GM12878 (cell line): ENCODE measurements around the gene CD2AP. TPM values are rescaled to one million over a fixed set of nuclear protein-coding genes. Genes with fewer than 3 reads are reported as not detected.

ENCODE experiments used
- ATAC-seq: fragments of 200-7000 bp; cut with Tn5 transposase; 3 replicates; pipeline ENCODE4 v1.9.1; 2020; ENCODE audit warnings: mild to moderate bottlenecking, moderate library complexity
- BruUV-seq: library from RNA; stranded (reverse); fragments of 400-500 nt; replicated peaks from 2 replicates; lab custom pipeline; 2021; lab: Mats Ljungman, UMichigan
- CTCF ChIA-PET: fragments of 300-600 bp; sonication (Branson Sonifier 250); formaldehyde crosslinking; extraction: SDS; loops from one replicate; lab custom pipeline; 2021; ENCODE audit warnings: inconsistent platforms; lab: Yijun Ruan, JAX
- POLR2A ChIA-PET: fragments of 350-600 bp; formaldehyde crosslinking; extraction: SDS; loops from one replicate; lab custom pipeline; 2021; ENCODE audit warnings: inconsistent platforms; lab: Charles Lee
- RAD21 ChIA-PET: fragments of 300-600 bp; sonication (Branson Sonifier 250); formaldehyde crosslinking; loops from one replicate; lab custom pipeline; 2023; ENCODE audit warnings: antibody characterized with exemption; ENCODE audit not compliant: unreplicated experiment; lab: Charles Lee
- SMC1A ChIA-PET: fragments of 300-600 bp; sonication (Branson Sonifier 250); formaldehyde crosslinking; loops from one replicate; lab custom pipeline; 2023; ENCODE audit not compliant: unreplicated experiment, uncharacterized antibody; lab: Charles Lee
- DNase-seq: peaks from one replicate; pipeline ENCODE4 v3.0.0-alpha.2; 2011; ENCODE audit warnings: low read depth, low spot score
- FAIRE-seq: peaks from 3 replicates; lab custom pipeline; 2011; peaks lifted over from hg19 to GRCh38; lab: Jason Lieb, UNC
- H2AFZ ChIP-seq: 2 replicates; pipeline ENCODE4 v1.6.0; 2011; ENCODE audit warnings: low read depth, low read length, control low read depth; ENCODE audit not compliant: control insufficient read depth
- H3K27ac ChIP-seq: 2 replicates; pipeline ENCODE4 v1.5.1; 2011; ENCODE audit warnings: control low read depth; ENCODE audit not compliant: control insufficient read depth, insufficient read depth
- H3K27me3 ChIP-seq, 2 experiments: replicated peaks in 1 of 2; 2 replicates each; pipeline versions ENCODE4 v1.6.0 to v1.6.1; 2011; ENCODE audit warnings: low read length in 1 of 2; ENCODE audit not compliant: control insufficient read depth in 2 of 2, insufficient read depth in 2 of 2
- H3K36me3 ChIP-seq, 2 experiments: 2 replicates each; pipeline ENCODE4 v1.5.1; 2011; ENCODE audit warnings: low read length in 1 of 2; ENCODE audit not compliant: control insufficient read depth in 2 of 2, insufficient read depth in 2 of 2
- H3K4me1 ChIP-seq: 2 replicates; pipeline ENCODE4 v1.6.1; 2011; ENCODE audit warnings: mild to moderate bottlenecking, low read length, moderate library complexity, mixed read lengths; ENCODE audit not compliant: control insufficient read depth, insufficient read depth
- H3K4me2 ChIP-seq: 2 replicates; pipeline ENCODE4 v1.6.0; 2011; ENCODE audit warnings: control low read depth; ENCODE audit not compliant: control insufficient read depth, insufficient read depth
- H3K4me3 ChIP-seq: fragments of 200-600 bp; sonication (generic); 2 replicates; pipeline ENCODE4 v1.5.1; 2016
- H3K79me2 ChIP-seq: 2 replicates; pipeline ENCODE4 v1.6.0; 2011; ENCODE audit warnings: low read length; ENCODE audit not compliant: control insufficient read depth, insufficient read depth
- H3K9ac ChIP-seq: 2 replicates; pipeline ENCODE4 v1.8.0; 2011; ENCODE audit warnings: low read length, control low read depth, mixed read lengths; ENCODE audit not compliant: control insufficient read depth, insufficient read depth
- H3K9me3 ChIP-seq: replicated peaks from 3 replicates; pipeline ENCODE4 v1.5.1; 2011; ENCODE audit warnings: mild to moderate bottlenecking, low read length; ENCODE audit not compliant: control insufficient read depth, insufficient read depth
- H4K20me1 ChIP-seq: 2 replicates; pipeline ENCODE4 v1.6.0; 2011; ENCODE audit not compliant: control insufficient read depth, insufficient read depth
- FOS ChIP-seq: IDR thresholded peaks from 3 replicates; pipeline ENCODE4 v1.6.1; 2011; ENCODE audit warnings: borderline replicate concordance; ENCODE audit not compliant: insufficient read length; ENCODE audit errors: extremely low read depth
- FOXM1 ChIP-seq: IDR thresholded peaks from 2 replicates; pipeline ENCODE4 v1.6.1; 2012; ENCODE audit warnings: low read depth, mild to moderate bottlenecking, inconsistent platforms, low read length, moderate library complexity
- GABPA ChIP-seq: IDR thresholded peaks from 2 replicates; pipeline ENCODE4 v1.6.1; 2014; ENCODE audit warnings: antibody characterized with exemption, low read depth, mild to moderate bottlenecking, inconsistent platforms
- KAT2A ChIP-seq: conservative IDR thresholded peaks from 2 replicates; pipeline ENCODE4 v1.6.1; 2011; ENCODE audit warnings: low read depth, low read length; ENCODE audit not compliant: control insufficient read depth
- MAX ChIP-seq: IDR thresholded peaks from 2 replicates; pipeline ENCODE4 v1.6.1; 2012; ENCODE audit warnings: low read depth, low read length, improper control_type of control experiment
- SREBF1 ChIP-seq: IDR thresholded peaks from 2 replicates; pipeline ENCODE4 v1.6.1; 2012; ENCODE audit warnings: mild to moderate bottlenecking, low read length
- WGBS: methylation state at CpG from one replicate; pipeline ENCODE4 v1.1.6; 2016; ENCODE audit warnings: low lambda C conversion rate; ENCODE audit not compliant: insufficient replicate concordance, insufficient coverage; ENCODE audit errors: missing lambda C conversion rate; 5-methylcytosine and 5-hydroxymethylcytosine counted together
- in situ Hi-C: fragments of 300-500 bp; cut with MboI; formaldehyde crosslinking; loops from 9 replicates; pipeline ENCODE4 v1.14.3; 2018; ENCODE audit warnings: mixed read lengths
- intact Hi-C: fragments of 100-400 bp; cut with micrococcal nuclease; formaldehyde crosslinking; loops from one replicate; pipeline ENCODE4 v1.14.2; 2022; ENCODE audit not compliant: unreplicated experiment
- polyA plus RNA-seq, 11 experiments: library from polyadenylated mRNA; depleted of rRNA in 4 of 11; unstranded in 6 of 11; stranded (reverse) in 5 of 11; fragments of >200 nt; fragmentation: Nextera tagmentation in 4 of 11; fragmentation: Illumina TruSeq in 1 of 11; extraction: Ambion mirVana in 4 of 11; extraction: Trizol in 1 of 11; gene quantifications; 1 replicate in 1 of 11; 2 replicates in 10 of 11; pipeline versions ENCODE4 v1.2.1 to v1.2.3, GENCODE V29; 2011 to 2016; ENCODE audit warnings: inconsistent platforms in 2 of 11, missing spikeins in 2 of 11, low read depth in 1 of 11
- total RNA-seq, 4 experiments: library from RNA; depleted of rRNA in 3 of 4; stranded (reverse); fragments of >200 nt in 3 of 4; fragmentation: Illumina TruSeq in 1 of 4; extraction: Trizol in 1 of 4; gene quantifications; 2 replicates each; pipeline versions ENCODE4 v1.2.1 to v1.2.3, GENCODE V29; 2013 to 2021
- TF ChIP-seq, protein P1 (sequence below): fragments of 450-650 bp; IDR thresholded peaks from 2 replicates; pipeline ENCODE4 v1.6.1; 2018; ENCODE audit warnings: borderline replicate concordance, mild to moderate bottlenecking; ENCODE audit not compliant: partially characterized antibody

The CD2AP gene
- total and polyA plus RNA-seq, 10 of the 15 experiments (the other 5 are each of a cell fraction or from before 2014, with no cell fraction given), result 5.4 to 46.6 (median 20.9) TPM

DNA sequence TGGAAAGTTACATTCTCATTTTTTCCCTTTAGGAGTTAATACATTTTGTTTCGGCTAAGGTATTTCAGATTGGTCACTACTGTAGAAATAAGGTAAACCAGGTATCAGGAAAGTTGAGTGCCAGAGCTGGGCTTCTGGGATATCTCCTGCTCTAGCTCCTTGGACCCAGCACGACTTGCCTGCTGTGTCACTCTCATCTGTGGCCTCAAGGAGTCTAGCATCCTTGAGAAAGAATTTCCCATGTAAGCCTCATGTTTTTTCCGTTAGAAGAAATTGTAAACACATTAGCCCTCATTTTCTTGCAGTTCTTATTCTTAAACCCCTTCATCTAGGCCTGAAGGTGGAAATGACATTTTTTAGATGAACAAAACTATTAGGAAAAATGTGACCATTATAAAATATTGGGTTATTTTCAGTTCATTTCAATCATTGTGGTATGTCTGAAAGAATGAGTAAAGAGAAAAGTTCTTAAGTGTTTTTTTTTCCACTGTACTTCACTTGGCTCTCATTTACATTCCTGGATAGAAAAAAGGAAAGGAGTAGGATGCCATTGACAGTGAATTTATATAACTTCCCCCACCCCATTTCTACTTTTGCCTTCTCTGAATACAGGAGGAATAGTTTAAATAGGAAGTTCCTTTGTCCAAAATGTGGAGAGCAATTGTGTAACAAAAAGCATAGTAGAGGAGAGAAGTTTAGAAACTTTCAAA lies 46.7 kb downstream of the CD2AP start:
- POLR2A ChIA-PET, result no interaction called here
- Histone ChIP-seq H3K27me3 (no peaks in the 10 kb centered on the region), H3K79me2 (peaks cover 28% of the 10 kb centered on the region), H3K4me2 (no peak overlapping the region), H2AFZ (no peak overlapping the region), H3K4me3 (no peak overlapping the region), H3K9ac (no peak overlapping the region), H4K20me1 (no peaks in the 10 kb centered on the region), H3K27ac (no peak overlapping the region)
- FAIRE-seq (no peak), DNase-seq (no peak), ATAC-seq (no peak)
- 96% methylated on average over 3 of the region's 3 CpGs for WGBS
- CTCF ChIA-PET, result no interaction called here
- RAD21 ChIA-PET, result no interaction called here
- SMC1A ChIA-PET, result interaction anchor here (1.8 kb wide), 1 partner anchor 16 kb away, joined by 5 read pairs; no protein-coding TSS in a partner anchor
- TF ChIP-seq SREBF1 (no peak), MAX (no peak), FOXM1 (no peak), GABPA (no peak), FOS (no peak), KAT2A (no peak)
- TF ChIP-seq, protein P1, sequence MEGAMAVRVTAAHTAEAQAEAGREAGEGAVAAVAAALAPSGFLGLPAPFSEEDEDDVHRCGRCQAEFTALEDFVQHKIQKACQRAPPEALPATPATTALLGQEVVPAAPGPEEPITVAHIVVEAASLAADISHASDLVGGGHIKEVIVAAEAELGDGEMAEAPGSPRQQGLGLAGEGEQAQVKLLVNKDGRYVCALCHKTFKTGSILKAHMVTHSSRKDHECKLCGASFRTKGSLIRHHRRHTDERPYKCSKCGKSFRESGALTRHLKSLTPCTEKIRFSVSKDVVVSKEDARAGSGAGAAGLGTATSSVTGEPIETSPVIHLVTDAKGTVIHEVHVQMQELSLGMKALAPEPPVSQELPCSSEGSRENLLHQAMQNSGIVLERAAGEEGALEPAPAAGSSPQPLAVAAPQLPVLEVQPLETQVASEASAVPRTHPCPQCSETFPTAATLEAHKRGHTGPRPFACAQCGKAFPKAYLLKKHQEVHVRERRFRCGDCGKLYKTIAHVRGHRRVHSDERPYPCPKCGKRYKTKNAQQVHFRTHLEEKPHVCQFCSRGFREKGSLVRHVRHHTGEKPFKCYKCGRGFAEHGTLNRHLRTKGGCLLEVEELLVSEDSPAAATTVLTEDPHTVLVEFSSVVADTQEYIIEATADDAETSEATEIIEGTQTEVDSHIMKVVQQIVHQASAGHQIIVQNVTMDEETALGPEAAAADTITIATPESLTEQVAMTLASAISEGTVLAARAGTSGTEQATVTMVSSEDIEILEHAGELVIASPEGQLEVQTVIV, result no peak
- TF ChIP-seq, all 136 proteins: peak for 0
- no peaks in the 10 kb centered on the region; the same call in 2 of the 3 replicates for H3K9me3 ChIP-seq
- intact Hi-C loops, result no loop called here
- peaks cover 0 to 7% of the 10 kb centered on the region in 2 experiments; a peak in 1 of 4 replicates for H3K36me3 ChIP-seq
- BruUV-seq, result no TSS peak
- H3K4me1 ChIP-seq, result no peaks in the 10 kb centered on the region
- in situ Hi-C loops, result no loop called here
